Measurements from ENCODE around the gene KDELR3. TPM values are rescaled to one million over a fixed set of nuclear protein-coding genes. Genes with fewer than 3 reads are reported as not detected.

Gene KDELR3
- total RNA-seq, 1 donor from 2014 or later: 5.1 TPM

DNA sequence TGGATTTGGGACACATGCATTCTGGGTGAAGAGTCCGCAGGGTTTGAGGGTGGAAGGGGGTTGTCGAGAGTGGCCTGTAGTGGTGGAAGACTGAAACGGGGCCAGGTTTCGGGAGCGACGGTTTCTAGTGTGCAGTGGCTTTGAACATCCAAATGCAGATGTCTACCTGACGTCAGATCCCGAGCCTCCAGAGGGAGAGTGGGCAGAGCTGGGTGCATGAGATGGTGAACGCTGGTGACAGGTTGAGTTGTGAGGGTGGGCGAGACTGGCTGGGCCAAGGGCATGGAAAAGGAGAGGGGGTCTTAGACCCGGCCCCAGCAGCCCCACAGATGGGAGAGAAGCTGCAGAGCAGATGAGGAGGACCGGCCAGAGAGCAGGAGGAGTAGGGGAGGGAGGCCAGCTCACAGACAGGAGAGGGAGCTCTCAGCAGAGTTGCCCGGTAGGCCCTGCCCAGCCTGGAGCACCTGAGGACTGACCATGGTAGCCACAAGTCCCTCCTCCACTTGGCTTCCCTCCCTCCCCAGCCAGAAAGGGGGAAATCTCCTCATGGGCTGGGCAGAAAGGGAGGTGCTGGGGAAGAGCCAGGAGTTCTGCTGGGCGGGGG, 27.0 kb upstream of the KDELR3 start:
- TF ChIP-seq, protein P1, sequence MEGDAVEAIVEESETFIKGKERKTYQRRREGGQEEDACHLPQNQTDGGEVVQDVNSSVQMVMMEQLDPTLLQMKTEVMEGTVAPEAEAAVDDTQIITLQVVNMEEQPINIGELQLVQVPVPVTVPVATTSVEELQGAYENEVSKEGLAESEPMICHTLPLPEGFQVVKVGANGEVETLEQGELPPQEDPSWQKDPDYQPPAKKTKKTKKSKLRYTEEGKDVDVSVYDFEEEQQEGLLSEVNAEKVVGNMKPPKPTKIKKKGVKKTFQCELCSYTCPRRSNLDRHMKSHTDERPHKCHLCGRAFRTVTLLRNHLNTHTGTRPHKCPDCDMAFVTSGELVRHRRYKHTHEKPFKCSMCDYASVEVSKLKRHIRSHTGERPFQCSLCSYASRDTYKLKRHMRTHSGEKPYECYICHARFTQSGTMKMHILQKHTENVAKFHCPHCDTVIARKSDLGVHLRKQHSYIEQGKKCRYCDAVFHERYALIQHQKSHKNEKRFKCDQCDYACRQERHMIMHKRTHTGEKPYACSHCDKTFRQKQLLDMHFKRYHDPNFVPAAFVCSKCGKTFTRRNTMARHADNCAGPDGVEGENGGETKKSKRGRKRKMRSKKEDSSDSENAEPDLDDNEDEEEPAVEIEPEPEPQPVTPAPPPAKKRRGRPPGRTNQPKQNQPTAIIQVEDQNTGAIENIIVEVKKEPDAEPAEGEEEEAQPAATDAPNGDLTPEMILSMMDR (conservative IDR thresholded peaks at IDR 0.05): no peak
- Mint-ChIP-seq H3K36me3 (ENCODE audit: low read depth) (no peaks in the 10 kb centered on the region), H3K27me3 (ENCODE audit: low read depth) (no peaks in the 10 kb centered on the region), H3K9me3 (no peaks in the 10 kb centered on the region), H3K4me1 (peaks cover 7% of the 10 kb centered on the region), H3K4me3 (no peak overlapping the region), H3K27ac (ENCODE audit: unreplicated experiment) (peak overlapping the region; percentile 71)
- no peak for DNase-seq (ENCODE audit: low read depth, low spot score)

DNA sequence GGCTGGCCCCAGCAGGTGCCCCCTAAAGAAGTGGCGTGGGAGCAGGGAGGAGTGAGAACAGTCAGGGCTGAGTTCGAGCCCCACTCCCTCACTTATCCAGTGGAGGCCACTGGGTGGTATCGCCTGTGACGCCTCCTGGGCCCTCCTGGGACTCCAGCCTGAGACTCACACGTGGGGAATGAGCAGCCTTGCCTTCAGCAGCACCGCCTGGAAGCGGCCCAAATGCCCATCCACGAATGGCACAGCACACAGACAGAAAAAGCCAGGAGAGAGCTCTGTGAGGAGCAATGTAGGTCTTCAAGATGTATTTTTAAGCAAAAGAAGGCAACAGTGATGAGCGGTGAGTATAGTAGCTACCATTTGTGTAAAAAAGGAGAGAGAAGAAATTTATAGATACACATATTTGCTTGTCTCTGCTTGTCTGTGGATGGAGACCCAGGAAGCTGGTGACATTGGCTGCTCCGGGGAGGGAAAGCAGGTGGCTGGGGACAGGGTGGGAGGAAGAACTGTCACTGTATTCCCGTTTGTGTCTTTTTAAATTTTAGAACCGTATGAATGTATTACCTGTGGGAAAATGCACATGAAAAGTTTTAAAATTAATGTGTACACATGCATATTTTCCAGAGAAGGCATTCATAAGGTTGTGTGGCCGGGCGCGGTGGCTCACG, 26.1 kb upstream of the KDELR3 start:
- peaks cover 7% of the 10 kb centered on the region for H3K4me1 Mint-ChIP-seq
- no peak overlapping the region for H3K27ac Mint-ChIP-seq (ENCODE audit: unreplicated experiment)
- TF ChIP-seq, protein P1 (conservative IDR thresholded peaks at IDR 0.05): no peak
- no peak for DNase-seq (ENCODE audit: low read depth, low spot score)
- no peaks in the 10 kb centered on the region for H3K9me3 Mint-ChIP-seq
- no peaks in the 10 kb centered on the region for H3K27me3 Mint-ChIP-seq (ENCODE audit: low read depth)
- H3K4me3 Mint-ChIP-seq: no peak overlapping the region
- H3K36me3 Mint-ChIP-seq (ENCODE audit: low read depth): no peaks in the 10 kb centered on the region

DNA sequence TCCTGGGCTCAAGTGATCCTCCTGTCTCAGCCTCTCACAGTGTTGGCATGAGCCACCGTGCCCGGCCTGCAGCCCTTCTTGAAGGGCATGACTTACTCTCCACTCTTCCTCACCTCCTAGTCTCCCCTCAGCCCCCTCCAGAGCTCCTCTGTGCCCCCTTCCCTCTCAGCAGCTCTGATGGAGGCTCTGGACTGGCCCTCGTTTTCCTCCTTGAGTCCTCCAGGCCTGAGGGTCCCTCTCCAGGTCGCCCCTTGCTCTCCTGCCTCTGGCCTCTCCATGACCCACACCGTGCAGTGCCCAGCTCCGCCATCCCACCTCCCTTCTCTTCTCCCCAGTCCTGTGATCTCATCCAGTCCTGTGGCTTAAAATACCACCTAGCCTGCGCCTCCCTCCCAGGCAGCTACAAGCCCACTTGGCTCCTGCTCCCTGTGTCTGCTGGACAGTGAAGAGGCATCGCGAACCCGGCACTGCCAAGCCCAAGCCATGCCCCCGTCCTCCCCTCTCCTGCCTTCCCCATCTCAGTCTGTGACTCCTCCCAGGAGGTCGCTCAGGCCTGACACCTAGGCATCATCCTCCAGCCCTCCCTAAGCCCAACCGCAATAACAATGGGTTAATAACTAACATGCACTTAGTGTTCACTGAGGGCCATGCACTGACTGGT, 24.8 kb upstream of the KDELR3 start:
- Mint-ChIP-seq H3K27me3 (ENCODE audit: low read depth) (no peaks in the 10 kb centered on the region), H3K4me1 (peaks cover 7% of the 10 kb centered on the region), H3K9me3 (no peaks in the 10 kb centered on the region), H3K27ac (ENCODE audit: unreplicated experiment) (no peak overlapping the region), H3K4me3 (no peak overlapping the region), H3K36me3 (ENCODE audit: low read depth) (no peaks in the 10 kb centered on the region)
- TF ChIP-seq, protein P1 (conservative IDR thresholded peaks at IDR 0.05): no peak
- DNase-seq (ENCODE audit: low read depth, low spot score): no peak

DNA sequence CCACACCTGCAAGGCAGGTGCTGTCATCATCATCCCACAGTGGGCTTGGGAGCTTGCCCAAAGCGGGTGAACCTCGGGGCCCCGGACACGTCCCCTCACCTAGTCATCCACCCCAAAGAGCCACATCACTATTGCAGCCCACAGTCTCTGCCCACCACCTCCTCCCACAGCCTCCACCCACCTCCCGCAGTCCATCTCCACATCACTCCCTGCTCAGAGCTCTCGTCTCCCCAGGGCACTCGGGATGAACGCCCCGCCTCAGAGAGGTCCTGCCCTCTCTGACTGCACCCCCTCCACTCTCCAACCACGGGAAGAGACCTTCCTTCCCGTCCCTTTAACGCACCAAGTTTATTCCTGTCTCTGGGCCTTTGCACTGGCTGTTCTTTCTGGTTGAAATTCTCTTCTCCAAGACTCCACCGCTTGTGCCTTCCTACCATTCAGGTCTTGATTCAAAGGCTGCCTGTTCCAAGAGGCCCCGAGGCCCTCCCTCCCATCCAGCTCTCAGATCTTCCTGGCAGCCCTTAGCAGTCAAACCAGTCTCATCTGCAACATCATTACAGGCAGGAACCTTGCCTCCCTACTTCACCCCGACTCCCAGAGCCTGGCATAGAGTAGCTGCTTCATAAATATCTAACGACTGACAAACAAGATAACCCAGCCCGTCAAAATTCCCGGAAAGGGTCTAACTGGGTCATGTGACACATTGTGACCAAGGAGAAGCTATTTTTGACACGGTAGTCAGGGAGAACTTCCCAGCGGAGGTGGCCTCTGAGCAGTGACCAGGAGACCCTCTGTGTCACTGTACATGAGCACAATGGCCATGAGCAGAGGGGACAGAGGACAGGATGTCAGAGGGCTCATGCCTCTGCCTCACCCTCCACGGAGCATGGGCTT, 24.0 kb upstream of the KDELR3 start:
- Mint-ChIP-seq H3K27me3 (ENCODE audit: low read depth) (no peaks in the 10 kb centered on the region), H3K36me3 (ENCODE audit: low read depth) (no peaks in the 10 kb centered on the region), H3K9me3 (no peaks in the 10 kb centered on the region), H3K4me1 (peaks cover 7% of the 10 kb centered on the region), H3K4me3 (no peak overlapping the region), H3K27ac (ENCODE audit: unreplicated experiment) (peak overlapping the region; percentile 48)
- TF ChIP-seq, protein P1 (conservative IDR thresholded peaks at IDR 0.05): no peak
- DNase-seq (ENCODE audit: low read depth, low spot score): no peak

DNA sequence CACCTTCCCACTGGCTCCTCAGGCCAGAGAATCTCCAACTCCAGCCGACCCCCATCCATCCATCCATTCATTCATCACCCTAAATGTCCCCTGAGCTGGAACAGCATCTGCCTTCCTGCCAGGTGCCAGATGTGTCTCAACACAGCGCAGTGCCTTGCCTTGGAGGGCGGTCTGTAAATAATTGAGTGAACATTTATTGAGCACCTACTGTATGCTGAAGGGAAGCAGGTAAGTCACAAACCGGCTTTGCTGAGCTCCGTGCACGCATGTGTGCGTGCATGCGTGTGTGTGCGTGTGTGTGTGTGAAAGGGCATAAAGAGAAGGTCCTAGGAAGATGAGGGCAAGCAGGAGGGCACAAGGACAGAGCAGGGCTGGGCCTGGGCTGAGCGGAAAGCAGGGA, 23.1 kb upstream of the KDELR3 start:
- no peaks in the 10 kb centered on the region for H3K27me3 Mint-ChIP-seq (ENCODE audit: low read depth)
- TF ChIP-seq, protein P1 (conservative IDR thresholded peaks at IDR 0.05): no peak
- no peak overlapping the region for H3K27ac Mint-ChIP-seq (ENCODE audit: unreplicated experiment)
- H3K9me3 Mint-ChIP-seq: no peaks in the 10 kb centered on the region
- peaks cover 7% of the 10 kb centered on the region for H3K4me1 Mint-ChIP-seq
- DNase-seq (ENCODE audit: low read depth, low spot score): no peak
- no peaks in the 10 kb centered on the region for H3K36me3 Mint-ChIP-seq (ENCODE audit: low read depth)
- H3K4me3 Mint-ChIP-seq: no peak overlapping the region
